Uterus (tissue), 2 donors: ENCODE results near the gene GALNTL6.

Experiments used
- CTCF ChIP-seq, 4 experiments: fragments of 200-600 bp in 2 of 4; fragments of 450-650 bp in 2 of 4; sonication (generic) in 2 of 4; IDR thresholded peaks; one replicate each; pipeline ENCODE4 v1.5.1; 2016 to 2019; ENCODE audit warnings: antibody characterized with exemption in 4 of 4, mild to moderate bottlenecking in 2 of 4, moderate library complexity in 1 of 4
- POLR2A ChIP-seq, 2 donors: fragments of 450-650 bp; IDR thresholded peaks; one replicate each; pipeline ENCODE4 v1.6.1; 2016; ENCODE audit warnings: antibody characterized with exemption in 2 of 2, mild to moderate bottlenecking in 1 of 2, moderate library complexity in 1 of 2

GRCh38 chr4:172815499-172816164, 1002.4 kb downstream of the GALNTL6 start:
- TF ChIP-seq POLR2A (IDR thresholded peaks at IDR 0.05) (no peak), CTCF (IDR thresholded peaks at IDR 0.05) (no peak)
